Sigmoid colon (tissue), 7 donors: ENCODE results near the gene DRD1. TPM values are rescaled to one million over a fixed set of nuclear protein-coding genes. Genes with fewer than 3 reads are reported as not detected.

Experiments used
- DNase-seq: peaks from one replicate; pipeline ENCODE4 v3.0.0-alpha.2; 2019
- H3K27ac ChIP-seq, 4 donors: fragments of 200-600 bp; sonication (generic); one replicate each; pipeline ENCODE4 v1.5.1; 2016 to 2019; ENCODE audit warnings: mild to moderate bottlenecking in 1 of 4
- H3K27me3 ChIP-seq, 3 donors: fragments of 200-600 bp; sonication (generic); one replicate each; pipeline ENCODE4 v1.5.1; 2019; ENCODE audit warnings: mild to moderate bottlenecking in 1 of 3
- H3K36me3 ChIP-seq, 4 donors: fragments of 200-600 bp; sonication (generic); one replicate each; pipeline ENCODE4 v1.5.1; 2016 to 2019
- H3K4me1 ChIP-seq, 4 donors: fragments of 200-600 bp; sonication (generic); one replicate each; pipeline ENCODE4 v1.5.1; 2017 to 2019
- H3K4me3 ChIP-seq, 4 donors: fragments of 200-600 bp; sonication (generic); one replicate each; pipeline ENCODE4 v1.5.1; 2017 to 2019; ENCODE audit warnings: mild to moderate bottlenecking in 2 of 4, moderate library complexity in 1 of 4
- H3K9me3 ChIP-seq, 4 donors: fragments of 200-600 bp in 3 of 4; sonication (generic) in 3 of 4; one replicate each; pipeline versions ENCODE4 v1.5.1 to v1.6.1; 2013 to 2019
- EP300 ChIP-seq, 4 donors: sonication (generic); formaldehyde crosslinking; IDR thresholded peaks; one replicate each; pipeline ENCODE4 v1.6.1; 2017; ENCODE audit warnings: antibody characterized with exemption in 4 of 4
- POLR2A ChIP-seq, 2 donors: fragments of 450-650 bp; IDR thresholded peaks; one replicate each; pipeline ENCODE4 v1.6.1; 2016; ENCODE audit warnings: antibody characterized with exemption in 2 of 2, mild to moderate bottlenecking in 2 of 2, moderate library complexity in 2 of 2
- POLR2AphosphoS5 ChIP-seq, 4 donors: sonication (generic); formaldehyde crosslinking; IDR thresholded peaks; one replicate each; pipeline ENCODE4 v1.6.1; 2017; ENCODE audit warnings: antibody characterized with exemption in 4 of 4
- WGBS, 2 donors: extraction: QIAGEN DNeasy Blood & Tissue Kit; methylation state at CpG; one replicate each; pipeline ENCODE4 v1.1.7; 2013; 5-methylcytosine and 5-hydroxymethylcytosine counted together
- intact Hi-C: fragments of 100-400 bp; cut with DNase I; formaldehyde crosslinking; loops from one replicate; pipeline ENCODE4 v1.15.1; 2023
- polyA plus RNA-seq, 3 donors: library from polyadenylated mRNA; stranded (reverse); fragments of 200-250 nt; gene quantifications; one replicate each; pipeline ENCODE4 v1.2.3, GENCODE V29; 2013
- total RNA-seq, 4 donors: library from RNA; depleted of rRNA; stranded (reverse); fragments of >200 nt; gene quantifications; one replicate each; pipeline ENCODE4 v1.1.0, GENCODE V29; 2016
- TF ChIP-seq, protein P1 (sequence below), 4 experiments: fragments of 450-650 bp in 3 of 4; fragments of 200-600 bp in 1 of 4; IDR thresholded peaks; one replicate each; pipeline ENCODE4 v1.5.1; 2016 to 2019; ENCODE audit warnings: antibody characterized with exemption in 4 of 4, mild to moderate bottlenecking in 3 of 4, moderate library complexity in 2 of 4
- donor health status: healthy with polysubstance abuse.
- donor health status: Bipolar disorder and iron deficiency.
- donor health status: healthy.

Gene DRD1
- total and polyA plus RNA-seq, 7 donors, result 0.06 TPM; not detected in 6

DNA sequence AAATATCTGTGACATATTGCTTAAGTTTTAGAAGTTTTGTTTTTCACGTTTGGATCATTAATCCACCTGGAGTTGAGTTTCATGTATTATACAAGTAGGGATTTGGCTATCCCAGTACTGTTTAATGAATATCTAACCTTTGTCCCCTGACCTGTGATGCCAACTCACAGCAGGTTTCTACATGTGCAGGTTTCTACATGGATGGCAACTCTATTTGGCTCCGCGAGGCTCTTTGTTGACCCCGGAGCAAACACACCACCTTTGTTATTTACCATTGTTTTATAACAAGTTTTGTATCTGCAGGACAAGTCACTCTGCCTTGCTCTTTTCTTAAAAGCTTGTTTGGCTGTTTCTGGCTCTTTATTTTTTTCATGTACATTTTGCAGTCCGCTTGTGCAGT lies 33.5 kb upstream of the DRD1 start:
- no peak overlapping the region for H3K27ac ChIP-seq

DNA sequence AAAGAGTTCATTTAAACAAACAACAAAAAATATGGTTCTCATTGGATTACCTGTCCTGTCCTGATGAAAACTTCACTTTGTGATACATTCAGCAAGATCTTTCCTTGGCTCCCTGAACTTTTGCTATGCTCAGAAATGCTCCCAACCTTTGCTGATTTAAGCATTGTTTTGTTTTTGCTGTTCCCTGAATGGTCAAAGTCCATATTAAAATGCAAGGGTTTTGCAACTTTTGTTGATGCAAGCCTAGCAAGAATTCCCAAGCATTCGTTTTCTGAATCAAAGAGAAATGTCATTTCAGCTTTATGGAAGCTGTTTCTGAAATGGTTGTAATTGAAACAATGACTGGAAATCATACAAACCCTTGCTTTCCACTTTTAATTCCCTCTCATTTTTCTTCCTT lies 31.3 kb upstream of the DRD1 start:
- Histone ChIP-seq H3K27me3 (no peaks in the 10 kb centered on the region), H3K27ac (no peak overlapping the region), H3K4me1 (peaks cover 0 to 17% (median 12%) of the 10 kb centered on the region in 4 donors), H3K36me3 (no peaks in the 10 kb centered on the region), H3K4me3 (no peak overlapping the region), H3K9me3 (no peaks in the 10 kb centered on the region)
- no peak for DNase-seq
- intact Hi-C loops, result no loop called here
- WGBS, 2 donors, result 56 to 74% methylated on average over 1 of the region's 1 CpG
- TF ChIP-seq POLR2A (IDR thresholded peaks at IDR 0.05) (no peak), EP300 (IDR thresholded peaks at IDR 0.05) (no peak), POLR2AphosphoS5 (IDR thresholded peaks at IDR 0.05) (no peak)
- TF ChIP-seq, protein P1, sequence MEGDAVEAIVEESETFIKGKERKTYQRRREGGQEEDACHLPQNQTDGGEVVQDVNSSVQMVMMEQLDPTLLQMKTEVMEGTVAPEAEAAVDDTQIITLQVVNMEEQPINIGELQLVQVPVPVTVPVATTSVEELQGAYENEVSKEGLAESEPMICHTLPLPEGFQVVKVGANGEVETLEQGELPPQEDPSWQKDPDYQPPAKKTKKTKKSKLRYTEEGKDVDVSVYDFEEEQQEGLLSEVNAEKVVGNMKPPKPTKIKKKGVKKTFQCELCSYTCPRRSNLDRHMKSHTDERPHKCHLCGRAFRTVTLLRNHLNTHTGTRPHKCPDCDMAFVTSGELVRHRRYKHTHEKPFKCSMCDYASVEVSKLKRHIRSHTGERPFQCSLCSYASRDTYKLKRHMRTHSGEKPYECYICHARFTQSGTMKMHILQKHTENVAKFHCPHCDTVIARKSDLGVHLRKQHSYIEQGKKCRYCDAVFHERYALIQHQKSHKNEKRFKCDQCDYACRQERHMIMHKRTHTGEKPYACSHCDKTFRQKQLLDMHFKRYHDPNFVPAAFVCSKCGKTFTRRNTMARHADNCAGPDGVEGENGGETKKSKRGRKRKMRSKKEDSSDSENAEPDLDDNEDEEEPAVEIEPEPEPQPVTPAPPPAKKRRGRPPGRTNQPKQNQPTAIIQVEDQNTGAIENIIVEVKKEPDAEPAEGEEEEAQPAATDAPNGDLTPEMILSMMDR (IDR thresholded peaks at IDR 0.05), result no peak

More for the DNA sequence above, 33.5 kb upstream of the DRD1 start:
- intact Hi-C loops, result no loop called here
- DNase-seq, result no peak
- Histone ChIP-seq H3K4me3 (no peak overlapping the region), H3K27me3 (no peaks in the 10 kb centered on the region), H3K36me3 (no peaks in the 10 kb centered on the region), H3K9me3 (no peaks in the 10 kb centered on the region), H3K4me1 (peaks cover 0 to 21% (median 14%) of the 10 kb centered on the region in 4 donors)
- TF ChIP-seq, protein P1 (IDR thresholded peaks at IDR 0.05), result no peak
- TF ChIP-seq POLR2AphosphoS5 (IDR thresholded peaks at IDR 0.05), result no peak
- TF ChIP-seq POLR2A (IDR thresholded peaks at IDR 0.05), result no peak
- no peak for TF ChIP-seq EP300 (IDR thresholded peaks at IDR 0.05)
- 42 to 79% methylated on average over 5 of the region's 5 CpGs for WGBS, 2 donors

DNA sequence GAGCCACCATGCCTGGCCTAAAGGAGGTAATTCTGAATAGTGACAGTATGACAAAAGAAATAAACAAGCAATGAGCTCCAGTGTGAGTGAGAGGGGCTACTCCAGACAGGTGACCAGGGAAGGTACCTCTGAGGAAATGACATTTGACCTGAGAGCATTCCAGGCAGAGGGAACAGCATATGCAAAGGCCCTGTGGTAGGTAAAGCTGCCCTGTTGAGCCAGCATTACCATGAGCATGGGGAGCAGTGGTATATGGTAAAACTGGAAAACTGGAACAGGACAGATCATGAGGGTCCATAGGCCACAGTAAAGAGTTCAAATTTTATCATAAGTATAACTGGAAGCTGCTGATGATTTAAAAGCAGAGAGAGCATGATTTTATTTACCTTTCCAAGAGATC lies 28.4 kb upstream of the DRD1 start:
- no peaks in the 10 kb centered on the region for H3K9me3 ChIP-seq
- H3K4me1 ChIP-seq, result no peaks in the 10 kb centered on the region
- H3K27ac ChIP-seq, result no peak overlapping the region
- DNase-seq, result no peak
- no peak for TF ChIP-seq POLR2AphosphoS5 (IDR thresholded peaks at IDR 0.05)
- peaks cover 0 to 7% (median 0%) of the 10 kb centered on the region in 3 donors for H3K27me3 ChIP-seq
- H3K36me3 ChIP-seq, result no peaks in the 10 kb centered on the region
- intact Hi-C loops, result no loop called here
- H3K4me3 ChIP-seq, result no peak overlapping the region

DNA sequence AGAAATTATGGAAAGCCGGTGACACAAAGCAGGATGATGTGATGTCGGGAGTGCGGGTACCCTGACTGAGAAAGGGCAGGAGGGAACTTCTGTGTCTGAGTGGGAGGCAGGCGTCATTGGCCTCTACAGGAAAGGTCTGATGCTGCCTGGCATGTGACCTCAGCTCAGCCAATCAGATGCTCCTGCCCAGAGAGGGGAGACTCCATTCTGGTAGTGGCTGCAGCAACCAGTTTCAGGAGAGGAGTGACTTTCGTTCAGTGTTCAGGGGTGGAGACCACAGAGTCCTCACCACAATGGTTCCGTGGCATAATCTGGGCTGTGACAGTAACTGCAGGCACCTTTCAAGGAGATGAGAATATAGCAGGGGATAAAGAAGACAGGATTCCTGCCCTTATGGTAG lies 27.6 kb upstream of the DRD1 start:
- WGBS, 2 donors, result 73 to 84% methylated on average over 6 of the region's 6 CpGs
- Histone ChIP-seq H3K9me3 (no peaks in the 10 kb centered on the region), H3K36me3 (no peaks in the 10 kb centered on the region), H3K4me3 (no peak overlapping the region), H3K4me1 (no peaks in the 10 kb centered on the region), H3K27me3 (peaks cover 0 to 7% (median 0%) of the 10 kb centered on the region in 3 donors), H3K27ac (no peak overlapping the region)
- DNase-seq, result no peak
- TF ChIP-seq, protein P1 (IDR thresholded peaks at IDR 0.05), result no peak
- TF ChIP-seq POLR2A (IDR thresholded peaks at IDR 0.05) (no peak), POLR2AphosphoS5 (IDR thresholded peaks at IDR 0.05) (no peak), EP300 (IDR thresholded peaks at IDR 0.05) (no peak)
- intact Hi-C loops, result no loop called here

DNA sequence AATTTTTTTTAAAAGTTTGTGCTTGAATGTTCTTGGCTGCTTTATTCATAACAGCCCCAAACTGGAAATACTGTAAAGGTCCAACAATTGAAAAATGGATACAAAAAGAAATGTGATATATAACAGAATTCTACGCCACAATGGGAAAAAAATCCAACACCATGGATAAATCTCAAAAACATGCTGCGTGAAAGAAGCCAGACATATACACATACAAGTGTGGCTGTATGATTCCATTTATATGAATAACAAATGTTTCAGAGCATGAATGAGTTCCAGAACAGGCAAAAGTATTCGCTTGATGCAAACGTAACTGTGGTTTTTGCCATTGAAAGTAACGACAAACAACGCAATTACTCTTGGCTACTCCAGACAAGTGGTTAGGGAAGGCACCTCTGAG lies 27.2 kb upstream of the DRD1 start:
- H3K4me3 ChIP-seq, result no peak overlapping the region
- intact Hi-C loops, result no loop called here
- no peak for DNase-seq
- no peaks in the 10 kb centered on the region for H3K4me1 ChIP-seq
- WGBS, 2 donors, result 92 to 94% methylated on average over 6 of the region's 6 CpGs
- TF ChIP-seq POLR2A (IDR thresholded peaks at IDR 0.05), result no peak
- no peak for TF ChIP-seq POLR2AphosphoS5 (IDR thresholded peaks at IDR 0.05)
- TF ChIP-seq EP300 (IDR thresholded peaks at IDR 0.05), result no peak
- TF ChIP-seq, protein P1 (IDR thresholded peaks at IDR 0.05), result no peak
- H3K36me3 ChIP-seq, result no peaks in the 10 kb centered on the region
- H3K27ac ChIP-seq, result no peak overlapping the region
- H3K9me3 ChIP-seq, result no peaks in the 10 kb centered on the region
- peaks cover 0 to 7% (median 0%) of the 10 kb centered on the region in 3 donors for H3K27me3 ChIP-seq
